Measurements from ENCODE around the gene TENM3.

Gene TENM3

DNA sequence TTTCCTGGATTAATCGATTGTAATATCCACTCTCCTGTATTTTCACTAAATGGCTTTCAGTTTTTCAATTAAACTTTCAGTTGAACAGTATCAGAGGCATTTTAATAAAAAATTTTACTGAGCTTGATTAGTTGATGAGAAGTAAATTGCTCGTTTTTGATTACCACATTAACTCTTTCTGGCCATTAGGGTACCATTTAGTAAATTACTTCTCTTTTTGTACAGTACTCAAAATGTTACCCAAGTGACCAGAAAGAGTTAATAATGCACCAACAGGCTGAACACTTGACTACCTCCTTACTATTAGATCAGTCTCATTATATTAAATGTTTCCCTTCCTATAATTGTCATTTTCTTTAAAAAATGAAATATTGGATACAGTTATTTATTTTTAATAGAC, 289.2 kb downstream of the TENM3 start:
- no peak for DNase-seq

DNA sequence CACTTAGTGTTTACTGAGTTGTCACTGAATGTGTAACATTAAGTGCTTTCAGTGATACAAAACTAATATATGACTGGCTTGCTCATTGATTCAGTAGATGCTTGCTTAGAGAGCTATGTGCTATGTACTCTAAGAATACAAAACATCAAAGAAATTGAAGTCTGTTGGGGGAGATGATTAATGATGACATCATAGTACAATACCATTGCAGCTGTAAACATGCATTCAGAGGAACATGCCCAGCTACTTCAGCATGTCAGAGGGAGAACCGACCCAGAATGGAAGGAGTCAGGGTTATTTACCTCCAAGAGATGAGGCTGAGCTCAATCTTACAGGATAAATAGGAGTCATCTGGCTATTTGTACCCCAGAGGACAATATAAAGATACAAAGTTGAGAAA, 290.8 kb downstream of the TENM3 start:
- no peak for DNase-seq

GRCh38 chr4:182536221-182536811, 293.1 kb downstream of the TENM3 start:
- no peak for DNase-seq

DNA sequence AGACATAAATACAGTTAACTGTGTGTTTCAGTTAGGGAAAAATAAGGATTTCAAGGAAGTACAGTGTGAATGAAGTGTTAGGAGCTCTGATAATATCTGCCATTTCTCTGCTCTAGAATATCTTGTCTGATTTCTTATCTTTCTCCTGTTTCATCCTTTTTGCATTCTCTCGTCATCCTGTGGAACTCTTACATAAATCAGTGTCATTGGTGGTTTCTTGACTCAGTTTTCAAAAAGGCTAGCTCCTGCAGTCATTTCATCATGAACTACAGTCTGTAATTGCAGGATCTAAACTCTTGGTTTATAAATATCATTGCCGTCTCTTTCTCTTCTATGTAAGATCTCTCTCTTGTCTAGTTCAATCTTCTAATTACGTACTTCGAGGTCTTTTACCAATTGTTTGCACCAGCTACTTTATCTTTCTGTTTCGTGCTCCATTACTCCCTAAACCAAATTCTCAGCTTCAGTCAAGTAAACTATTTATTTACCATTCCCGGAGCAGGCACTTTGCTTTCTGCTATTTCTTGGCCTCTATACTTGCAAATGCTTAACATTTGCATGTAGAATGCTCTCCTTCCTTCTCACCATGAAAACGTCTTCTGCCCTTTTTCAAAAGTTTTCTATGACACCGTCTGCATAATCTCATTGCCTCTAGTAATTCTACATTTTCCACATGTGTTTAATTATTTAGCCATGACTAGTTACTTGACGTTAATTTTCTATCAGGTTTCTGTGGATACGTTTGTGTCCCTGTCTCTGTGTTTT, 294.0 kb downstream of the TENM3 start:
- DNase-seq, result no peak

- no peak for DNase-seq
Measured at GRCh38 chr4:182538031-182538430, 294.8 kb downstream of the TENM3 start.

GRCh38 chr4:182540496-182540895, 297.3 kb downstream of the TENM3 start:
- DNase-seq, result no peak

DNA sequence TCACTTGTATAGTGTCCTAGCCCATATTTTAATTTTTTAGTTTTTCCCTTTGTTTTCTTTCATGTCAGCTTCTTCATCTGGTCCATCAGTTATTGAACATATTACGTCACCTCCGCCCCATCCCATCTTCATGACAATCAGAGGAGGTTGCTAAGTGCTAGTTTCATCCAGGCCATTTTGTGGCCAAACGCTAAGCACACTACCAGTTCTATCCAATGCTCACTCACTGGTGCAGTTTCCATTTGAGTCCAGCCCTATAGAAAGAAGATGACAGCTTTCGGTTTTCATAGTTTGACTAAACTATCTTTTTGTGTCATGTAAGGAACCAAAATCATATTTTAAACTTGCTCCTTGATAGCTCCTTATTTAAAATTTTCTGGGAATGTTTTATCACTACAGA, 304.2 kb downstream of the TENM3 start:
- no peak for DNase-seq

DNA sequence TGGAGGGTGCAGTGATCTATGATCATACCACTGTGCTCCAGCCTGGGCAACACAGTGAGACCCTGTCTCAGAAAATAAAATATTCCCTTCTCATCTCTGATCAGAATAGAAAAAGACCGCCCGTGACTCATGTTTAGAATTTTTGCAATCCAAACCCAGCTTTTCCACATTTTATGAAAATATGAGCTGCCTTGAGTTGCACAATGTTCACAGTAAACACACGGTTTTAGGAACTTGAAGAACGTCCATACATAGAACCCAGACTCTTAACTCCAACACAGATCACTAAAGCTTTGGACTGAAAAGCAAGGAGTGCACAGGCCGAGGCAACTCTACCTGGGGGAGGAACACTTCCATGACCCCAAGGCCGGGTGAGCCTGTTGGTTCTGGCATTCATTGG, 305.0 kb downstream of the TENM3 start:
- DNase-seq, result no peak

GRCh38 chr4:182549356-182549755, 306.2 kb downstream of the TENM3 start:
- DNase-seq, result no peak

DNA sequence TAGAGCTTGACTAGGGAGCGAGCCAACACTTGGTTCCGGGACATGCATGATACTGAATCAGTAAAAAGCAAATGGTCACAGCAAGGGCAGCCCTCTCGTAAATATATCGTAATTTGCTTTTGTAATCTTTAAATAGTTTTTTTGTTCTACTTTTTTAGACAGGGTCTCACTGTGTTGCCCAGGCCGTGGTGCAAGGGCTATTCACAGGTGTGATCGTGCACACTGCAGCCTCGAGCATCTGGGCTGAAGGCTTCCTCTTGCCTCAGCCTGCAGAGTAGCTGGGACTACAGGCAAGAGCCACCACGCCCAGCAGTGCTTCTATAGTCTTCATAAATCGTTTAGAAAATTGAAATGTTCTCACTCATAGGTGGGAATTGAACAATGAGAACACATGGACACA, 309.7 kb downstream of the TENM3 start:
- no peak for DNase-seq

DNA sequence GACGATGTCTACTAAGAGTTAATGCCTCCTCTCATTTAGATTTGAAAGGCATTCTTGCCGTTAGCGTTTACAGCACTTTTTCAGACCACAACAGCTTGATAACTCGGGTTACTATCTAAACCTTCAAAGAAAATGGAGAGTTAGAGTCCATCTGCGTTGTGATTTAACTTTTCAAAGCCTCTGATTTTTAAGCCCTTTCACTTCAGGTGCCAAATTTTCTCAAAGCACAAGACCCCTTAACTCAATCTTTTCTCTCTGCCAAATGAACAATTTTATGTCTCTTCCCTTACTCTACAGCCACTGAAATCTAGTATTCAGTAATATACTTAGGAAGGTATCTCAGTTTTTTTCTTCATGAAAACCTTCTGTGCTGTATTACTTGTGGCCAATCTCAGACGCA, 310.5 kb downstream of the TENM3 start:
- no peak for DNase-seq

DNA sequence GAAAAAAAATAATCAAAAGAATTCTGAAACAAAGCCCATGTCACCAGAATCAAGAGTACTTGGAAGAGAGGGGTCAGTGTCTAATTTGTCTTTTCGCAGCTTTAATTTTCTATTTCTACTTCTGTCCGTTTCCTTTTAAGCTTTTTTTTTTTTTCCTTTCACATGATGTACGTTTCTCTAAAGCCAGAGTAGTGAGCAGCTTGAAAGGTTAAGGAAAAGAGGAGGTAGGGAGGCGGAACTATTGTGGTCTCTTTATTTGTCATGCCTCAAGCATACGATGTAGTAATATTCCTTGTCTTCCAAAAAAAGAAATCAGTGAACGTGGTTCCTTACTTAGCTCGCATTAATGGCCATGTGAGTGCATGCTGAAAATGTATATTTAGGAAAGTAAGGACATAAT, 311.5 kb downstream of the TENM3 start:
- no peak for DNase-seq

- no peak for DNase-seq
Measured at GRCh38 chr4:182555997-182556418, 312.8 kb downstream of the TENM3 start.

GRCh38 chr4:182556580-182556979, 313.4 kb downstream of the TENM3 start:
- no peak for DNase-seq

GRCh38 chr4:182560358-182560757, 317.2 kb downstream of the TENM3 start:
- DNase-seq, result no peak

DNA sequence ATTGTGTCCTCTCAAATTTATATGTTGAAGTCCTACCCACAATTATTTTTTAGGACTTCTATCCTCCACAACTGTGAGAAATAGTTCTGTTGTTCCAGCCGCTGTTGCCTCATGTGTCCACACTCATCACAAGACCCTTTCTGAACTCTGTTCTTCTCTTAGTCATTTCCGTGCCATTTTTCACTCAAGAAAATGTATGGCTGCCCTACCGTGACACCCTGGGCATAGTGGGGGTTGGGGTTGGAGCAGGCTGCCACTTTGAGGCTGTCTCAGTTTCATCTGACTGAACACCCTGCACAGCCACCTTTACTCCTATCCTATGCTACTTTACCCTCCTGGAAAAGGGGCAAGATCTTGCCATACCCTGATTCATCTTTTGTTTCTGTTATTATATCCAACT, 319.1 kb downstream of the TENM3 start:
- DNase-seq, result no peak

DNA sequence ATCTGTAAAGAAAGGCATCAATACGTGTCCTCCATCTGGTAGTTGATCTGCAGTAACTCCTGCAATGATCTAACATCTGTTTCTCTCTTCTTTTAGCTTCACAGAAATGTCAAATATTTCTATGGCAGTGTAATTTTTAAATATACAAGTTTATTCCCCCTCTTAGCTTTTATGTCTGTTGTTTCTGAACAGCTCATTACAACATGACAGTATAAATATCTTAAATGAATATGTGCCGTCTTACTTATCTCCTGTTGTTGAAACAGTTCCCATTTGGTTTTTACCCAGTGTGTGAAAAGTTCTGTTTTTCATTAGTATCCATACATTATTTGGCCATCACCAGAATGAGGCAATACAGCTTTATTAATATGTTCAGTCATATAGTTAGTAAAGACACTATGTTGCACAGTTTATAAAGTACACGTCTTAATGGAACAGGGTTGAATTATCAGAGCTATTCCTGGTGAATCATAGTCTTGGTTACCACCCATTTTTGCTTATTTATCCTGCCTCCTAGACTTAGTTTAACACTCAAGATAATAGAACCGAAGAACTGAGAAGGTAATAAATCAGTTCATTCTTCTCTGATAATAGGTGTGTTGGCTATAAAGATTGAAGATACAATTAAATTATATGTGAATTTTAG, 321.6 kb downstream of the TENM3 start:
- DNase-seq, result no peak

GRCh38 chr4:182567119-182567518, 323.9 kb downstream of the TENM3 start:
- no peak for DNase-seq

DNA sequence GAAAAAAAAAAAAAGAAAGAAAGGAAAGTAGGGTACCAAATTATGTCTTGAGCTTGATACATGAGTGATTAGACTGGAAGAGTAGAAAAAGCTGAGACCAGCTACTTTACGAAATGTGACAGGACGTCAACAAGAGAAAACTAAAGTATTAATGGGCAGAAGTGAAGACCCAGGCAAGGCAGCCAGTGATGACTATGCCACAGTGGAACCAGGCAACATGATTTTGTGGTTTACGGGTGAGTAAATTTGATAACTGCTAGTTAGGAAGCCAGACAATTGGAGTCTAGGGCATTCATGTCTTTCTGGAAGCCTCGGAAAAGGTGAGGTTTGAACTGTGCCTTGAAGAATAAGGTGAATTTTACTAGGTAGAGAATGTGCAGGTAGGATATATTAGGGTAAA, 326.4 kb downstream of the TENM3 start:
- no peak for DNase-seq

DNA sequence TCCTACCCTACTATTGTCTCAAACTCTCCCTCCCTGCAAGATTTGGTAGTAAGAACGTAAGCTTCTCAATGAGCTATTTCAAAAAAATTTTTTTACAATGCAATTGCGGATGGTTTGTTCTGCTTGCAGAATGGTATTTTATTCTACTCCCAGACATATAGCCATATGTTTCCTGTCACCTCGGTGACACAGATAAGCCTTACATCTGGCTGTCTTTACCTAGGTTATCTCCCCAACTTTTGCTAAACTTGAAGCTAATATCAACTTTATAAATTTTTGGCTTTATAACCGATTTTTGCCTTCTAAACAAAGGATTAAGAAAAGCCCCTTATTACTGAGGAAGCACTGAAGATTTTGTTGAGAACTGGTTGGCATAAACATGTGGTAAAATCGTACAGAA, 331.5 kb downstream of the TENM3 start:
- DNase-seq, result no peak

GRCh38 chr4:182575225-182575624, 332.0 kb downstream of the TENM3 start:
- no peak for DNase-seq

GRCh38 chr4:182576601-182577289, 333.5 kb downstream of the TENM3 start:
- DNase-seq, result no peak

GRCh38 chr4:182577411-182577810, 334.2 kb downstream of the TENM3 start:
- no peak for DNase-seq

- no peak for DNase-seq
Measured at GRCh38 chr4:182578402-182578801, 335.2 kb downstream of the TENM3 start.

Data from suppressor macrophage treated with lipopolysaccharide for 4 hours (primary cell).